HL-60 (cell line): ENCODE data around the gene ACVRL1.

Experiments
- DNase-seq, 2 experiments: peaks; one replicate each; pipeline ENCODE4 v3.0.0-alpha.2; 2010 to 2020; ENCODE audit warnings: low read depth in 1 of 2, low spot score in 1 of 2
- H3K27ac ChIP-seq: fragments of 250-450 bp; sonication (Bioruptor Pico); replicated peaks from 2 replicates; pipeline ENCODE4 v1.5.1; 2020; ENCODE audit warnings: mild to moderate bottlenecking, moderate library complexity
- H3K27me3 ChIP-seq: fragments of 250-450 bp; sonication (Bioruptor Pico); 2 replicates; pipeline ENCODE4 v1.5.1; 2021; ENCODE audit warnings: mild to moderate bottlenecking, moderate library complexity; ENCODE audit not compliant: insufficient read depth, poor library complexity, severe bottlenecking
- H3K4me3 ChIP-seq: replicated peaks from 2 replicates; pipeline ENCODE4 v1.5.1; 2011; ENCODE audit warnings: mild to moderate bottlenecking, control low read depth, low read length; ENCODE audit not compliant: insufficient read depth
- GABPA ChIP-seq: IDR thresholded peaks from 2 replicates; pipeline ENCODE4 v1.6.1; 2012; ENCODE audit warnings: low read depth
- POLR2AphosphoS5 ChIP-seq: IDR thresholded peaks from 2 replicates; pipeline ENCODE4 v1.6.1; 2012; ENCODE audit warnings: low read depth
- SPI1 ChIP-seq: IDR thresholded peaks from 2 replicates; pipeline ENCODE4 v1.6.1; 2012; ENCODE audit warnings: low read depth, mild to moderate bottlenecking, borderline replicate concordance
- TF ChIP-seq, protein P1 (sequence below): IDR thresholded peaks from 2 replicates; pipeline ENCODE4 v1.6.1; 2012; ENCODE audit warnings: low read depth; ENCODE audit not compliant: insufficient replicate concordance
- TF ChIP-seq, protein P2 (sequence below): IDR thresholded peaks from one replicate; pipeline ENCODE4 v1.5.1; 2011; ENCODE audit warnings: low read length, control low read depth, inconsistent platforms; ENCODE audit not compliant: insufficient read depth

ACVRL1 gene

DNA sequence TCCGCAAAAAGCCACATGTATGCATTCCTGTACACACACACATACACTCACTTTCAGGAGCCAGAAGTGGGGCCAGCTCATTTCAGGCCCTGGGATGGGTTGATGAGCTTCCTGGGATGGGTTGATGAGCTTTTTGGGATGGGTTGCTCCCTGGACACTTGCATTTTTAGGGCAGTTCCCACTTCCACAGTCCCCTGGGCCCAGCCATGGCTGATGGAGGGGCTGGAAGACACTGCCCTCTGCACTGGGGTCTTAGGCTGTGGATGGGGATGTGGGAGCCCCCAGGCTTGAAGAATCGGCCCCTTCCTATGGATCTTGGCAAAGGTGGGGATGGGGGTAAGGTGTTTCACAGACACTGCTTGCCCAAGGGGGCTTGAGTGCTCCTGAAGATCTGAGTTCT lies 12.7 kb downstream of the ACVRL1 start:
- H3K27ac ChIP-seq, result no peak overlapping the region
- H3K27me3 ChIP-seq, result no peaks in the 10 kb centered on the region
- DNase-seq, result no peak
- TF ChIP-seq, protein P1, sequence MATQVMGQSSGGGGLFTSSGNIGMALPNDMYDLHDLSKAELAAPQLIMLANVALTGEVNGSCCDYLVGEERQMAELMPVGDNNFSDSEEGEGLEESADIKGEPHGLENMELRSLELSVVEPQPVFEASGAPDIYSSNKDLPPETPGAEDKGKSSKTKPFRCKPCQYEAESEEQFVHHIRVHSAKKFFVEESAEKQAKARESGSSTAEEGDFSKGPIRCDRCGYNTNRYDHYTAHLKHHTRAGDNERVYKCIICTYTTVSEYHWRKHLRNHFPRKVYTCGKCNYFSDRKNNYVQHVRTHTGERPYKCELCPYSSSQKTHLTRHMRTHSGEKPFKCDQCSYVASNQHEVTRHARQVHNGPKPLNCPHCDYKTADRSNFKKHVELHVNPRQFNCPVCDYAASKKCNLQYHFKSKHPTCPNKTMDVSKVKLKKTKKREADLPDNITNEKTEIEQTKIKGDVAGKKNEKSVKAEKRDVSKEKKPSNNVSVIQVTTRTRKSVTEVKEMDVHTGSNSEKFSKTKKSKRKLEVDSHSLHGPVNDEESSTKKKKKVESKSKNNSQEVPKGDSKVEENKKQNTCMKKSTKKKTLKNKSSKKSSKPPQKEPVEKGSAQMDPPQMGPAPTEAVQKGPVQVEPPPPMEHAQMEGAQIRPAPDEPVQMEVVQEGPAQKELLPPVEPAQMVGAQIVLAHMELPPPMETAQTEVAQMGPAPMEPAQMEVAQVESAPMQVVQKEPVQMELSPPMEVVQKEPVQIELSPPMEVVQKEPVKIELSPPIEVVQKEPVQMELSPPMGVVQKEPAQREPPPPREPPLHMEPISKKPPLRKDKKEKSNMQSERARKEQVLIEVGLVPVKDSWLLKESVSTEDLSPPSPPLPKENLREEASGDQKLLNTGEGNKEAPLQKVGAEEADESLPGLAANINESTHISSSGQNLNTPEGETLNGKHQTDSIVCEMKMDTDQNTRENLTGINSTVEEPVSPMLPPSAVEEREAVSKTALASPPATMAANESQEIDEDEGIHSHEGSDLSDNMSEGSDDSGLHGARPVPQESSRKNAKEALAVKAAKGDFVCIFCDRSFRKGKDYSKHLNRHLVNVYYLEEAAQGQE, result no peak
- TF ChIP-seq SPI1, result no peak
- TF ChIP-seq GABPA, result no peak
- TF ChIP-seq POLR2AphosphoS5, result no peak
- TF ChIP-seq, protein P2, sequence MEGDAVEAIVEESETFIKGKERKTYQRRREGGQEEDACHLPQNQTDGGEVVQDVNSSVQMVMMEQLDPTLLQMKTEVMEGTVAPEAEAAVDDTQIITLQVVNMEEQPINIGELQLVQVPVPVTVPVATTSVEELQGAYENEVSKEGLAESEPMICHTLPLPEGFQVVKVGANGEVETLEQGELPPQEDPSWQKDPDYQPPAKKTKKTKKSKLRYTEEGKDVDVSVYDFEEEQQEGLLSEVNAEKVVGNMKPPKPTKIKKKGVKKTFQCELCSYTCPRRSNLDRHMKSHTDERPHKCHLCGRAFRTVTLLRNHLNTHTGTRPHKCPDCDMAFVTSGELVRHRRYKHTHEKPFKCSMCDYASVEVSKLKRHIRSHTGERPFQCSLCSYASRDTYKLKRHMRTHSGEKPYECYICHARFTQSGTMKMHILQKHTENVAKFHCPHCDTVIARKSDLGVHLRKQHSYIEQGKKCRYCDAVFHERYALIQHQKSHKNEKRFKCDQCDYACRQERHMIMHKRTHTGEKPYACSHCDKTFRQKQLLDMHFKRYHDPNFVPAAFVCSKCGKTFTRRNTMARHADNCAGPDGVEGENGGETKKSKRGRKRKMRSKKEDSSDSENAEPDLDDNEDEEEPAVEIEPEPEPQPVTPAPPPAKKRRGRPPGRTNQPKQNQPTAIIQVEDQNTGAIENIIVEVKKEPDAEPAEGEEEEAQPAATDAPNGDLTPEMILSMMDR, result no peak
- H3K4me3 ChIP-seq, result no peak overlapping the region

DNA sequence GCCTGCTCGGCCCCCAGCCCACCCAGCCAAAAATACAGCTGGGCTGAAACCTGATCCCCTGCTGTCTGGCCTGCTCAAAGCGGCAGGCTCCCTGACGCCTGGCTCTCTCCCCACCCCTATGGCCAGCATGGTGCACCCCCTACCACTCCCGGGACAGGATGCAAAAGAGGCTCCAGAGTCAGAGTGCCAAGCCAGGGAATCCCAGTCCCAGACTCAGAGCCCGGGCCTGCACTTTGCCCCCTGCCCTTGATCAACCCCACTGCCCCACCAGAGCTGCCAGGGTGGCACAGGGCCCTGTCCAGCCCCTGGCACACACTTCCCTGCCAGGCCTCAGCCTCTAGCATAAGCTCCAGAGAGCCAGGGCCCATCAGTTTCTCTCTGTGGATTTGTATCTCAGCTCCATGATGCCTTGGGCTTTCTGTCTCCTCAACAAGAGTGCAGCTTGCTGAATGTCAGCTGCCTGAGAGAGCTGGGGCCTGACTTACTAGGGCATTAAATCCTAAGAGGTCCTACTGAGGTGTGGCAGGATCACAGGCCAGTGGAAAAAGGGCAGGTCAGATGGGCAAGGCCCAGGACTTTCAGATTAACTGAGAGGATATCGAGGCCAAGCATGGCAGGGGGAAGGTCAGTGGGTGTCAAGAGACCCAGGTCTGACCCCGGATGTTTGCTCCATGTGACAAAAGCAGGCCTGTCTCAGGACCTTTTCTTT lies 13.9 kb downstream of the ACVRL1 start:
- no peak overlapping the region for H3K27ac ChIP-seq

DNA sequence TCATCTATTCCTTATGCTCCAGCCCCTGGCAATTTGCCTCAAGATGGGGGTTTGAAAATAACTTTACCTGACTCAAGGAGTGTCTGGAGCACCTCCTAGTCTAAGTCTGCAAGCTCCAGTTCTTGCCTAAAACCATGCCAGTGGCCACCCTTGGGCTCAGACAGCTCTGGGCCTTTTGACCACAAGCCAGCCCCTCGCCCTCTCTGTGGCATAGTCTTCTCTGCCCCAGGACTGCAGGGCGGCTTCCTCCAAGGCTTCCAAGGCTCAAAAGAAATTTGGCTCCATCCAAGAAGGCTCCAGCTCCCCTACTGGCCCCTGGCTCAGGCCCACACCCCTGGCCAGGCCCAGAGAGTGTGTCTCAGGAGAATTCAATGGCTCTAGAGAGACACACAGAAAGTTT lies 14.8 kb downstream of the ACVRL1 start:
- no peaks in the 10 kb centered on the region for H3K27me3 ChIP-seq
- no peak for TF ChIP-seq SPI1
- TF ChIP-seq, protein P1, result no peak
- no peak for TF ChIP-seq GABPA
- TF ChIP-seq, protein P2, result no peak
- no peak for TF ChIP-seq POLR2AphosphoS5
- DNase-seq, result no peak
- H3K27ac ChIP-seq, result no peak overlapping the region
- H3K4me3 ChIP-seq, result no peak overlapping the region

More for the DNA sequence above, 13.9 kb downstream of the ACVRL1 start:
- DNase-seq, result no peak
- H3K27me3 ChIP-seq, result no peaks in the 10 kb centered on the region
- TF ChIP-seq POLR2AphosphoS5 (no peak), SPI1 (no peak), GABPA (no peak)
- TF ChIP-seq, protein P1, result no peak
- TF ChIP-seq, protein P2, result no peak
- no peak overlapping the region for H3K4me3 ChIP-seq
